Gastroesophageal sphincter (tissue), 3 donors: ENCODE results near the gene TMEM231.

Experiments
- CTCF ChIP-seq, 4 experiments: fragments of 200-600 bp in 2 of 4; fragments of 450-650 bp in 2 of 4; sonication (generic) in 1 of 4; IDR thresholded peaks; one replicate each; pipeline ENCODE4 v1.5.1; 2017 to 2019; ENCODE audit warnings: antibody characterized with exemption in 4 of 4, mild to moderate bottlenecking in 2 of 4, moderate library complexity in 2 of 4
- POLR2A ChIP-seq, 2 donors: fragments of 450-650 bp; IDR thresholded peaks; one replicate each; pipeline ENCODE4 v1.6.1; 2017; ENCODE audit warnings: antibody characterized with exemption in 2 of 2, mild to moderate bottlenecking in 2 of 2, moderate library complexity in 1 of 2
- POLR2AphosphoS5 ChIP-seq: sonication (generic); formaldehyde crosslinking; IDR thresholded peaks from one replicate; pipeline ENCODE4 v1.6.1; 2017; ENCODE audit warnings: antibody characterized with exemption

GRCh38 chr16:75503801-75504200 lies 52.3 kb downstream of the TMEM231 start:
- TF ChIP-seq POLR2AphosphoS5 (no peak), CTCF (IDR thresholded peaks at IDR 0.05) (no peak), POLR2A (IDR thresholded peaks at IDR 0.05) (no peak)
